Skeletal muscle tissue (tissue), 4 donors: ENCODE data around the gene RAB3GAP2. TPM values are rescaled to one million over a fixed set of nuclear protein-coding genes. Genes with fewer than 3 reads are reported as not detected.
"Not testable (repeated sequence)": the region's sequence is repeated elsewhere in the genome, so short reads cannot be mapped to it uniquely, and the experiment has no call there.

Source experiments
- H3K27ac ChIP-seq: one replicate; pipeline ENCODE4 v1.7.0; 2013; ENCODE audit warnings: mild to moderate bottlenecking, low read depth, low read length, inconsistent platforms
- H3K27me3 ChIP-seq, 3 donors: one replicate each; pipeline ENCODE4 v1.7.0; 2013; ENCODE audit warnings: low read length in 3 of 3; ENCODE audit not compliant: control insufficient read depth in 3 of 3, insufficient read depth in 3 of 3
- H3K36me3 ChIP-seq, 3 donors: one replicate each; pipeline ENCODE4 v1.7.0; 2013; ENCODE audit warnings: low read length in 3 of 3; ENCODE audit not compliant: control insufficient read depth in 3 of 3, insufficient read depth in 3 of 3
- H3K4me1 ChIP-seq, 3 donors: one replicate each; pipeline ENCODE4 v1.7.0; 2013; ENCODE audit warnings: low read length in 3 of 3, mild to moderate bottlenecking in 3 of 3; ENCODE audit not compliant: control insufficient read depth in 3 of 3, insufficient read depth in 3 of 3
- H3K4me3 ChIP-seq, 3 donors: one replicate each; pipeline ENCODE4 v1.7.0; 2013; ENCODE audit warnings: low read length in 3 of 3
- H3K9ac ChIP-seq, 3 donors: one replicate each; pipeline ENCODE4 v1.7.0; 2013; ENCODE audit warnings: low read length in 3 of 3, mild to moderate bottlenecking in 3 of 3, moderate library complexity in 2 of 3, low read depth in 1 of 3
- H3K9me3 ChIP-seq, 3 donors: one replicate each; pipeline ENCODE4 v1.7.0; 2013; ENCODE audit warnings: low read length in 3 of 3; ENCODE audit not compliant: control insufficient read depth in 3 of 3
- total RNA-seq: library from RNA; depleted of rRNA; stranded (reverse); fragments of >200 nt; gene quantifications from one replicate; pipeline ENCODE4 v1.2.3, GENCODE V29; 2014
- donor health status: Osteomylitis.

RAB3GAP2 gene
- total RNA-seq, 1 donor from 2014 or later, result 23.0 TPM

- H3K27ac ChIP-seq, result no peak overlapping the region
- peaks cover 0 to 8% (median 7%) of the 10 kb centered on the region in 3 donors for H3K4me1 ChIP-seq
- H3K9me3 ChIP-seq, result no peaks in the 10 kb centered on the region
- H3K27me3 ChIP-seq, result no peaks in the 10 kb centered on the region
- H3K9ac ChIP-seq, result no peak overlapping the region
- H3K4me3 ChIP-seq, result no peak overlapping the region
- peaks cover 0 to 4% (median 3%) of the 10 kb centered on the region in 3 donors for H3K36me3 ChIP-seq
Measured at GRCh38 chr1:220229771-220230170, 42.5 kb downstream of the RAB3GAP2 start.

- Histone ChIP-seq H3K36me3 (peaks cover 0 to 3% (median 3%) of the 10 kb centered on the region in 3 donors), H3K9me3 (no peaks in the 10 kb centered on the region), H3K4me1 (peaks cover 0 to 10% (median 8%) of the 10 kb centered on the region in 3 donors), H3K4me3 (no peak overlapping the region), H3K9ac (no peak overlapping the region), H3K27ac (no peak overlapping the region), H3K27me3 (no peaks in the 10 kb centered on the region)
Measured at GRCh38 chr1:220227393-220227792, 44.9 kb downstream of the RAB3GAP2 start.

GRCh38 chr1:220226752-220227151 is 45.5 kb downstream of the RAB3GAP2 start:
- Histone ChIP-seq H3K4me3 (no peak overlapping the region), H3K9ac (no peak overlapping the region), H3K27ac (no peak overlapping the region), H3K27me3 (no peaks in the 10 kb centered on the region), H3K4me1 (peaks cover 0 to 10% (median 8%) of the 10 kb centered on the region in 3 donors), H3K9me3 (no peaks in the 10 kb centered on the region), H3K36me3 (no peaks in the 10 kb centered on the region)

GRCh38 chr1:220225957-220226356 is 46.3 kb downstream of the RAB3GAP2 start:
- no peaks in the 10 kb centered on the region for H3K36me3 ChIP-seq
- H3K4me3 ChIP-seq, result no peak overlapping the region
- H3K27me3 ChIP-seq, result no peaks in the 10 kb centered on the region
- peaks cover 0 to 10% (median 8%) of the 10 kb centered on the region in 3 donors for H3K4me1 ChIP-seq
- H3K27ac ChIP-seq, result no peak overlapping the region
- no peak overlapping the region for H3K9ac ChIP-seq
- H3K9me3 ChIP-seq, result no peaks in the 10 kb centered on the region

- H3K27me3 ChIP-seq, result no peaks in the 10 kb centered on the region
- H3K9me3 ChIP-seq, result no peaks in the 10 kb centered on the region
- no peak overlapping the region for H3K4me3 ChIP-seq
- no peaks in the 10 kb centered on the region for H3K36me3 ChIP-seq
- H3K4me1 ChIP-seq, result peaks cover 0 to 10% (median 8%) of the 10 kb centered on the region in 3 donors
- H3K27ac ChIP-seq, result no peak overlapping the region
- no peak overlapping the region for H3K9ac ChIP-seq
Measured at GRCh38 chr1:220224611-220225124, 47.6 kb downstream of the RAB3GAP2 start.

GRCh38 chr1:220224033-220224432 is 48.2 kb downstream of the RAB3GAP2 start:
- Histone ChIP-seq H3K9me3 (no peaks in the 10 kb centered on the region), H3K27me3 (no peaks in the 10 kb centered on the region), H3K4me3 (no peak overlapping the region), H3K9ac (no peak overlapping the region), H3K36me3 (no peaks in the 10 kb centered on the region), H3K27ac (no peak overlapping the region), H3K4me1 (peaks cover 0 to 10% (median 8%) of the 10 kb centered on the region in 3 donors)

GRCh38 chr1:220222939-220223338 is 49.3 kb downstream of the RAB3GAP2 start:
- Histone ChIP-seq H3K4me1 (peaks cover 0 to 10% (median 8%) of the 10 kb centered on the region in 3 donors), H3K36me3 (no peaks in the 10 kb centered on the region), H3K9ac (no peak overlapping the region), H3K9me3 (no peaks in the 10 kb centered on the region), H3K4me3 (no peak overlapping the region), H3K27me3 (no peaks in the 10 kb centered on the region), H3K27ac (no peak overlapping the region)

- H3K9ac ChIP-seq, result no peak overlapping the region
- no peaks in the 10 kb centered on the region for H3K27me3 ChIP-seq
- H3K9me3 ChIP-seq, result no peaks in the 10 kb centered on the region
- H3K27ac ChIP-seq, result no peak overlapping the region
- peaks cover 0 to 10% (median under 1%) of the 10 kb centered on the region in 3 donors for H3K4me1 ChIP-seq
- no peak overlapping the region for H3K4me3 ChIP-seq
- H3K36me3 ChIP-seq, result no peaks in the 10 kb centered on the region
Measured at GRCh38 chr1:220221670-220222069, 50.6 kb downstream of the RAB3GAP2 start.

- Histone ChIP-seq H3K9ac (no peak overlapping the region), H3K4me1 (peaks cover 0 to 10% (median 0%) of the 10 kb centered on the region in 3 donors), H3K9me3 (no peaks in the 10 kb centered on the region), H3K36me3 (no peaks in the 10 kb centered on the region), H3K27ac (no peak overlapping the region), H3K4me3 (no peak overlapping the region), H3K27me3 (no peaks in the 10 kb centered on the region)
Measured at GRCh38 chr1:220221269-220221668, 51.0 kb downstream of the RAB3GAP2 start.

GRCh38 chr1:220220699-220221040 is 51.6 kb downstream of the RAB3GAP2 start:
- not testable (repeated sequence) for H3K4me3 ChIP-seq, H3K9me3 ChIP-seq, H3K36me3 ChIP-seq, H3K4me1 ChIP-seq, H3K27ac ChIP-seq, H3K27me3 ChIP-seq, H3K9ac ChIP-seq
